ENCODE data around the gene DLX4.

The DLX4 gene

GRCh38 chr17:49969134-49969759 lies at the start of gene DLX4:
TSS of gene DLX4 (plus strand) at chr17:49969190. CDS start at chr17:49969469, 279 bp downstream.
- no peak within 1 kb of the TSS for H3K27ac ChIP-seq
- no peak for DNase-seq (ENCODE audit: low spot score)
- peak within 1 kb of the TSS; percentile 71 for H3K4me3 ChIP-seq
- TF ChIP-seq CTCF (IDR thresholded peaks at IDR 0.05): no peak

- DNase-seq (ENCODE audit: low spot score): no peak
- Histone ChIP-seq H3K4me3 (no peak overlapping the region), H3K27ac (no peak overlapping the region)
- TF ChIP-seq CTCF (IDR thresholded peaks at IDR 0.05): no peak
These were observed 48.8 kb upstream of the DLX4 start for GRCh38 chr17:49920030-49920769.

GRCh38 chr17:49922095-49922494 lies 46.9 kb upstream of the DLX4 start:
- no peak for DNase-seq (ENCODE audit: low spot score)
- no peak overlapping the region for H3K4me3 ChIP-seq
- no peak for TF ChIP-seq CTCF (IDR thresholded peaks at IDR 0.05)

GRCh38 chr17:49924116-49924515 lies 44.9 kb upstream of the DLX4 start:
- TF ChIP-seq CTCF (IDR thresholded peaks at IDR 0.05): no peak
- Histone ChIP-seq H3K27ac (no peak overlapping the region), H3K4me3 (no peak overlapping the region)
- no peak for DNase-seq (ENCODE audit: low spot score)

More at GRCh38 chr17:49922095-49922494, 46.9 kb upstream of the DLX4 start:
- no peak overlapping the region for H3K27ac ChIP-seq

- H3K4me3 ChIP-seq: no peak overlapping the region
- DNase-seq (ENCODE audit: low spot score): no peak
- no peak for TF ChIP-seq CTCF (IDR thresholded peaks at IDR 0.05)
These were observed 44.4 kb upstream of the DLX4 start for GRCh38 chr17:49924589-49924988.

GRCh38 chr17:49925921-49926320 lies 43.1 kb upstream of the DLX4 start:
- no peak for TF ChIP-seq CTCF (IDR thresholded peaks at IDR 0.05)
- Histone ChIP-seq H3K4me3 (no peak overlapping the region), H3K27ac (no peak overlapping the region)
- DNase-seq (ENCODE audit: low spot score): no peak

More at GRCh38 chr17:49924589-49924988, 44.4 kb upstream of the DLX4 start:
- H3K27ac ChIP-seq: no peak overlapping the region

GRCh38 chr17:49926886-49927285 lies 42.1 kb upstream of the DLX4 start:
- TF ChIP-seq CTCF (IDR thresholded peaks at IDR 0.05): no peak
- Histone ChIP-seq H3K27ac (no peak overlapping the region), H3K4me3 (peak overlapping the region; percentile 25)
- DNase-seq (ENCODE audit: low spot score): peak; percentile 82

Measured in coronary artery (tissue), 2 donors.